Measurements from ENCODE around the gene SS18L1. TPM values are rescaled to one million over a fixed set of nuclear protein-coding genes. Genes with fewer than 3 reads are reported as not detected.

Gene SS18L1
- total and polyA plus RNA-seq, 7 donors: 4.9 to 11.7 (median 9.5) TPM

DNA sequence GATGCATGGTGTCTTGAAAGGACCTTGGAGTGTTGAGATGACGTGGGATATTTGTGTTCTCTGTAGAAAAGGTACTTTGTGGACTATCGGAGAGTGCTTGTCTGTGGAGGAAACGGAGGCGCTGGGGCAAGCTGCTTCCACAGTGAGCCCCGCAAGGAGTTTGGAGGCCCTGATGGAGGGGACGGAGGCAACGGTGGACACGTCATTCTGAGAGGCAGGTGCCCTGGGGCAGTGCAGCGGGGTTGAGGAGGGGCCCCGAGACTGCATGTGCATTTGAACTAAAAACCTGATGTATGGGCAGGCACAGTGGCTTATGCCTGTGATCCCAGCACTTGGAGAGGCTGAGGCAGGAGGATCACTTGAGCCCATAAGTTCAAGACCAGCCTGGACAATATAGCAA lies 52.2 kb downstream of the SS18L1 start:
- WGBS, 2 donors: 96 to 97% methylated on average over 10 of the region's 10 CpGs
- no peak overlapping the region for H3K4me3 ChIP-seq
- intact Hi-C loops (cut with DNase I): no loop called here
- no peaks in the 10 kb centered on the region for H3K9me3 ChIP-seq
- H3K27me3 ChIP-seq: no peaks in the 10 kb centered on the region
- TF ChIP-seq POLR2A (IDR thresholded peaks at IDR 0.05): no peak
- TF ChIP-seq POLR2AphosphoS5 (IDR thresholded peaks at IDR 0.05): no peak
- no peak overlapping the region for H3K27ac ChIP-seq
- DNase-seq: no peak
- no peaks in the 10 kb centered on the region for H3K4me1 ChIP-seq
- H3K36me3 ChIP-seq: peaks cover 24 to 77% (median 33%) of the 10 kb centered on the region in 4 donors

- Histone ChIP-seq H3K36me3 (peaks cover 24 to 82% (median 38%) of the 10 kb centered on the region in 4 donors), H3K27me3 (no peaks in the 10 kb centered on the region), H3K4me1 (no peaks in the 10 kb centered on the region), H3K4me3 (no peak overlapping the region), H3K27ac (no peak overlapping the region), H3K9me3 (no peaks in the 10 kb centered on the region)
- WGBS, 2 donors: 96% methylated on average over 10 of the region's 10 CpGs
- no peak for DNase-seq
- intact Hi-C loops (cut with DNase I): no loop called here
- TF ChIP-seq, protein P1, sequence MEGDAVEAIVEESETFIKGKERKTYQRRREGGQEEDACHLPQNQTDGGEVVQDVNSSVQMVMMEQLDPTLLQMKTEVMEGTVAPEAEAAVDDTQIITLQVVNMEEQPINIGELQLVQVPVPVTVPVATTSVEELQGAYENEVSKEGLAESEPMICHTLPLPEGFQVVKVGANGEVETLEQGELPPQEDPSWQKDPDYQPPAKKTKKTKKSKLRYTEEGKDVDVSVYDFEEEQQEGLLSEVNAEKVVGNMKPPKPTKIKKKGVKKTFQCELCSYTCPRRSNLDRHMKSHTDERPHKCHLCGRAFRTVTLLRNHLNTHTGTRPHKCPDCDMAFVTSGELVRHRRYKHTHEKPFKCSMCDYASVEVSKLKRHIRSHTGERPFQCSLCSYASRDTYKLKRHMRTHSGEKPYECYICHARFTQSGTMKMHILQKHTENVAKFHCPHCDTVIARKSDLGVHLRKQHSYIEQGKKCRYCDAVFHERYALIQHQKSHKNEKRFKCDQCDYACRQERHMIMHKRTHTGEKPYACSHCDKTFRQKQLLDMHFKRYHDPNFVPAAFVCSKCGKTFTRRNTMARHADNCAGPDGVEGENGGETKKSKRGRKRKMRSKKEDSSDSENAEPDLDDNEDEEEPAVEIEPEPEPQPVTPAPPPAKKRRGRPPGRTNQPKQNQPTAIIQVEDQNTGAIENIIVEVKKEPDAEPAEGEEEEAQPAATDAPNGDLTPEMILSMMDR (IDR thresholded peaks at IDR 0.05): no peak
- TF ChIP-seq POLR2AphosphoS5 (IDR thresholded peaks at IDR 0.05) (no peak), EP300 (IDR thresholded peaks at IDR 0.05) (no peak), POLR2A (IDR thresholded peaks at IDR 0.05) (no peak)
These were observed 52.7 kb downstream of the SS18L1 start for GRCh38 chr20:62196286-62196685.

DNA sequence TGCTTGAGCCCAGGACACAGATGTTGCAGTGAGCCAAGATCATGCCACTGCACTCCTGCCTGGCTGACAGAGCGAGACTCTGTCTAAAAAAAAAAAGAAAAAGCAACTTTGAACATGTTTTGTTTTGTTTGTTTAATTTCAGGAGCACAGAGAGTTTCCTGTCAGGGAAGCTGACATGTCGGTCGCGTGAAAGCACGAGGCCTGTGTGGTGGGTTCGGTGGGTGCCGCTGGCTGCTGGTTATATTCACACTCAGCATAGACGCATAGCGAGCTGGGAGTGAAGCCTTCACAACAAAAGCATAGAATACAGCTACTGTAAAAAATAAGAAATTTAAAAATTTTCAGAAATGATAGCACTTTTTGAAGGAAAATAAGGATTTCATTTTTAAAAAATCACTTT lies 53.7 kb downstream of the SS18L1 start:
- Histone ChIP-seq H3K9me3 (no peaks in the 10 kb centered on the region), H3K27me3 (no peaks in the 10 kb centered on the region), H3K36me3 (peaks cover 24 to 92% (median 42%) of the 10 kb centered on the region in 4 donors), H3K4me1 (no peaks in the 10 kb centered on the region), H3K4me3 (no peak overlapping the region), H3K27ac (no peak overlapping the region)
- WGBS, 2 donors: 87 to 92% methylated on average over 9 of the region's 9 CpGs
- intact Hi-C loops (cut with DNase I): no loop called here
- no peak for DNase-seq
- TF ChIP-seq POLR2A (IDR thresholded peaks at IDR 0.05) (no peak), EP300 (IDR thresholded peaks at IDR 0.05) (no peak), POLR2AphosphoS5 (IDR thresholded peaks at IDR 0.05) (no peak)
- TF ChIP-seq, protein P1 (IDR thresholded peaks at IDR 0.05): no peak

- TF ChIP-seq POLR2A (IDR thresholded peaks at IDR 0.05): no peak
- no peak for TF ChIP-seq EP300 (IDR thresholded peaks at IDR 0.05)
- TF ChIP-seq, protein P1 (IDR thresholded peaks at IDR 0.05): no peak
- no peak for TF ChIP-seq POLR2AphosphoS5 (IDR thresholded peaks at IDR 0.05)
- Histone ChIP-seq H3K27ac (no peak overlapping the region), H3K27me3 (no peaks in the 10 kb centered on the region), H3K36me3 (peaks cover 24 to 96% (median 42%) of the 10 kb centered on the region in 4 donors), H3K4me1 (no peaks in the 10 kb centered on the region), H3K4me3 (no peak overlapping the region), H3K9me3 (no peaks in the 10 kb centered on the region)
- 95% methylated on average over 18 of the region's 18 CpGs for WGBS, 2 donors
- intact Hi-C loops (cut with DNase I): no loop called here
- DNase-seq: no peak
These were observed 54.2 kb downstream of the SS18L1 start for GRCh38 chr20:62197801-62198200.

DNA sequence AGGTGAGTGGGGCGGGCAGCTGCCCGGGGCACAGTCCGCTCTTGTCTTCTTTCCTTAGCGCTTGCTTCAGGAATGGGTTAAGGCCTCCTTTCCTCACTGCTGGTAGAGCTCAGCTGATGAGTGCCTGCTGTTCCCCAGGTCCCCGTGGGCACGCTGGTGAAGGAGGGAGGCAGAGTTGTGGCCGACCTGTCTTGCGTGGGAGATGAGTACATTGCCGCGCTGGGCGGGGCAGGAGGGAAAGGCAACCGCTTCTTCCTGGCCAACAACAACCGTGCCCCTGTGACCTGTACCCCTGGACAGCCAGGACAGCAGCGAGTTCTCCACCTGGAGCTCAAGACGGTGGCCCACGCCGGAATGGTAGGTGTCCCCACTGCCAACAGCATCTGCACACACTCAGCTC lies 54.9 kb downstream of the SS18L1 start:
- Histone ChIP-seq H3K4me1 (no peaks in the 10 kb centered on the region), H3K36me3 (peaks cover 24 to 96% (median 43%) of the 10 kb centered on the region in 4 donors), H3K9me3 (no peaks in the 10 kb centered on the region), H3K27ac (no peak overlapping the region), H3K27me3 (no peaks in the 10 kb centered on the region), H3K4me3 (no peak overlapping the region)
- intact Hi-C loops (cut with DNase I): no loop called here
- TF ChIP-seq POLR2AphosphoS5 (IDR thresholded peaks at IDR 0.05) (no peak), POLR2A (IDR thresholded peaks at IDR 0.05) (no peak), EP300 (IDR thresholded peaks at IDR 0.05) (no peak)
- TF ChIP-seq, protein P1 (IDR thresholded peaks at IDR 0.05): no peak
- WGBS, 2 donors: 97% methylated on average over 17 of the region's 17 CpGs
- DNase-seq: no peak
